NOMO-1 treated with DMSO at 0.1 percent for 48 hours (cell line): ENCODE data around the gene FOXR1.
"Not testable (repeated sequence)": the region's sequence is repeated elsewhere in the genome, so short reads cannot be mapped to it uniquely, and the experiment has no call there.

Source experiments
- DNase-seq: peaks from one replicate; lab custom pipeline; 2025; ENCODE audit not compliant: unreplicated experiment; lab: John Stamatoyannopoulos, UW

The FOXR1 gene

DNA sequence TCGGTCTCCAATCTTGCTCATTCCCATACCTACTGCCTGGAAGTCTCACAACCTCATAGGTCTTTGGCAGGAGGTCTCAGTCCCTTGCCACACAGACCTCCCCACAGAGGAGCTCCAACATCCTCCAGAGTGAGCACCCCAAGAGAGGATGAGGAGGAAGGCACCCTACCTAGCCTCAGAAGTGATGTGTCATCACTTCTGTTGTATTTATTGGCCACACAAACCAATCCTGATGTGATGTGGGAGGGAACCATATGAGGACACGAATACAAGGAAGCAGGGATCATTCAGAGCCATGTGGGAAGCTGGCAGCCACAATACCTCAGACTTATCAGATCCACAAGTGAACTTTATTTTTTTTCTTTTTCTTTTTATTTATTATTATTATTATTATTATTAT, 24.5 kb upstream of the FOXR1 start:
- no peak for DNase-seq

DNA sequence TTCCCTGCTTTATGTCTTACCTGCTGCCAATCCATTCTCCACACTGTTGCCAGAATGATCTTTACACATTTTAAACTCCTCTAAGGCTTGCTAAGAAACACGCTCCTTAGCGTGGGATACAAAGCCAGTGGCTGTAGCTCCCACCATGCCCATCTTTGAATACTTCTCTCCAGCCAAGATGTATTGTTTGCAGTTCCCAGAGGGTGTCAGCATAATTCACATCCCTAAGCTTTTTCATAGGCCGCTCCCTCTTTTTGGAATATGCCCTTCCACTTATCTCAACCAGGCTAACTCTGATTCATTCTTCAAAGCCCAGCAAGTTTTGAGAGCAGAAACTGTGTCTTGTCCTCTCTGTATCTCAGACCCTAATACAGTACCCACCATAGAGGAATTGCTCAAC, 23.6 kb upstream of the FOXR1 start:
- DNase-seq: no peak

DNA sequence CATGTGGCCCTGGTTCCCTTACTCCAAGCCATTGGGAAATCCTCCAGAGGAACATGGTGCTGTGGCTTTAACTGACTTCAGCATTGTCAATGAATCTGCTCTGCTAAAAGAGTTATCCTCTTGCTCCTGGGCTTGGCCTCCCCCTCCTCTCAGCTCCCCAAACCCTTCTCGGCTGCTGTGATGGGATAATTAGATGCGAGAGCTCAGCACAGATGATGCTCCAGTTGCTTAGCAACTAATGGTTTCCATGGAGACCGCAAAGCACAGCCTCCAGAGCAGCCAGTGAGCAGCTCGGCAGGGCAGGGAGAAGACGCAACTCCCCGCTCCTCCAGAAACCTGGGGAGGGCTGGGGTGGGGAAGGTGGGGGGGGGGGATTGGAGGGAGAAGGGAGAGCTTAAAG, 18.3 kb upstream of the FOXR1 start:
- no peak for DNase-seq

DNA sequence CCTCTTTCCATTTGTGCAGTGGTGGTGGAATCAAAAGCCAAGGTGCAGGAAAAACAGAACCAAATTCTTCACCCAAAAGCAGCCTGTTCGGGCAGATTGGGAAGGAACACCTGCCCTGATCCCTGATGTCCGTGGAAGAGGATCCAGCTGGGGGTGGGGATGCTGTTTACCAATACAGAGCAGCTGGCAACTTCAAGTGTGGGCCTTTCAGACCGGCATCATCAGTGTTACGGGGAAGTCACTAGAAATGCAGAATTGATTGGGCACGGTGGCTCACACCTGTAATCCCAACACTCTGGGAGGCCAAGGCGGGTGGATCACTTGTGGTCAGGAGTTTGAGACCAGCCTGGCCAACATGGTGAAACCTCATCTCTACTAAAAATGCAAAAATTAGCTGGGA, 17.6 kb upstream of the FOXR1 start:
- not testable (repeated sequence) for DNase-seq

DNA sequence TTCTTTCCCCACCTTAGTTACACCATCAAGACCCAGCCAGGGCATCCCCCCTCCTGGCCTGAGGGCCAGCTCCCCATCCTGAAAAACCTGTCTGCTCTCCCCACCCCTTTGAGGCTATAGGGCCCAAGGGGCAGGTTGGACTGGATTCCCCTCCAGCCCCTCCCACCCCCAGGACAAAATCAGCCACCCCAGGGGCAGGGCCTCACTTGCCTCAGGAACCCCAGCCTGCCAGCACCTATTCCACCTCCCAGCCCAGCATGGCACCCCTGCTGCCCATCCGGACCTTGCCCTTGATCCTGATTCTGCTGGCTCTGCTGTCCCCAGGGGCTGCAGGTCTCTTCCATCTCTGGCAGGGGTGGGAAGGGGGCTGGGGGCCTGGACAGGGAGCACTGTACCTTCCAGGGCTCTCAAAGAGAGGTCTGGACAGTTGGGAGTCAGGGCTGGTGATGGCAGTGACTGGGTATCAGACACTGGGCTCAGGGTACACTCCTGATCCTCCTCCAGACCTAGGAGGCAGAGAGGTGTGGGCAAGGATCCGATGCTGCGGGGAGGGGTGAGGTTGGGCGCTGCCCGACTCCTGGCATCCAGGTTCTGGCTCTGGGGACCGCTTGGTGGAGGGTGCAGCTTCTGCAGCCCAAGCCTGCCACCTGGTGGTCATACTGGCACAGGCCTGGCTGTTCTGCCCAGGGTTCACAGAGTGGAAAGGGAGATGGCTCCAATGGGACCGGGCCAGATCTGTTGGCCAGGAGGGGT, 15.3 kb upstream of the FOXR1 start, which contains the start of gene UPK2:
Gene UPK2, plus strand, starts transcription at position 205 of the 753 bp plus-strand sequence. Its CDS starts 53 bp downstream, at position 258.
- peak; percentile 64 for DNase-seq

DNA sequence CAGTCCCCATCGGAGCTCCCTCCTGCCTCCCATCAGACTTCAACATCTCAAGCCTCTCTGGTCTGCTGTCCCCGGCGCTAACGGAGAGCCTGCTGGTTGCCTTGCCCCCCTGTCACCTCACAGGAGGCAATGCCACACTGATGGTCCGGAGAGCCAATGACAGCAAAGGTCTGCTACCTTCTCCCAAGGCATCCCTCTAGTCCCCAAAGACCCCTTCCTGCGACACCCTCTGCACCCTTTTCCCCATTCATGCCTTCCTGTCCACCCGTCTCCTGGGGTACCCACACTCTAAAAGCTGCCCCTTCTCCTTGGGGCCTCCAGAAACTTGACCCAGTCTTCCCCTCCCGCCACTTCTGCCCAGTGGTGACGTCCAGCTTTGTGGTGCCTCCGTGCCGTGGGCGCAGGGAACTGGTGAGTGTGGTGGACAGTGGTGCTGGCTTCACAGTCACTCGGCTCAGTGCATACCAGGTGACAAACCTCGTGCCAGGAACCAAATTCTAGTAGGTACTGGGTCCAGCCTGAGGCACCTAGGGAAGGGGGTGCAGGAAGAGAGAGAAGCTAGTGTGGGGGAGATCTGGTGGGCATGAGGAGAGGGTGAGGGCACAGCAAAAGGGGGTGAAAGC, 14.6 kb upstream of the FOXR1 start:
- no peak for DNase-seq

DNA sequence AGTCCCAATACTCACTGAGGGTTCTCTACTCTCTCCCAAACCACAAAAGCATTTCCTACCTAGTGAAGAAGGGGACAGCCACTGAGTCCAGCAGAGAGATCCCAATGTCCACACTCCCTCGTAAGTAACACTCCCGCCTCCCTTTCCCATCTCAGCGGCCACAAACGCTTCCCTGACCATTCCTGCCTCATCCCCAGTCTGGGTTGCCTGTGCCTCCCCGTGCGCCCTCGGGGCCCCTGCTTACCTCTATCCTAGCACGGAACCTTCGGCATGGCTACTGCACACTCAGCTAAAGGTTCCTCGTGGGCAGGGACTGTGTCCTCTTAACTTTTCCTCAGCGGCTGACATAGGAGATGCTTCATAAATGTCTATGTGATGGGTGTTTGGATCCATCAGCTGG, 14.0 kb upstream of the FOXR1 start:
- no peak for DNase-seq

DNA sequence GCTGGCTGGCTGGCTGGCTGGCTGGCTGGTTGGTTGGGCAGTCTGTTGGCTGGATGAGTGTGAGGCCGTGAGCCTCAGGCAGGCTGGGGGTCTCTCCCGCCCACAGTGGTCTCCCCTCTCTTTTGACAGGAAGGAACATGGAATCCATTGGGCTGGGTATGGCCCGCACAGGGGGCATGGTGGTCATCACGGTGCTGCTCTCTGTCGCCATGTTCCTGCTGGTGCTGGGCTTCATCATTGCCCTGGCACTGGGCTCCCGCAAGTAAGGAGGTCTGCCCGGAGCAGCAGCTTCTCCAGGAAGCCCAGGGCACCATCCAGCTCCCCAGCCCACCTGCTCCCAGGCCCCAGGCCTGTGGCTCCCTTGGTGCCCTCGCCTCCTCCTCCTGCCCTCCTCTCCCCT, 13.6 kb upstream of the FOXR1 start:
- DNase-seq: no peak

DNA sequence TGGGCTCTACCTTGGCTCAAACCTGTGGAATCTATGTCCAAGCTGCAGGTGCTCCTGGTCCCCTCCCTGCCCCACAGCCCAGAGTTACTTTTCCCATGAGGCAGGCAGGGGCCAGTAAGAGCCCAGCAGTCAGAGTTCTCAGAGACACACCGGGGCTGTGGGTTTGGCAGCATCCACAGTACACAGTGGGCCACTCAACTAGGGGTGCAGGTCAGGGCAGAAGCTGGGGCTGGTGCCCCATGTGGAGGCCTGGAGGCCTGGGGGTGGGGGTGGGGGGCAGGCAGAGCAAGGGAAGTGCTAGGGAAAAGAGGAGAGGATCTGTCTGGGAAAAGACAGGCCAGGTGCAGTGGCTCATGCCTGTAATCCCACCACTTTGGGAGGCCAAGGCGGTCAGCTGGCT, 13.0 kb upstream of the FOXR1 start:
- DNase-seq: no peak

DNA sequence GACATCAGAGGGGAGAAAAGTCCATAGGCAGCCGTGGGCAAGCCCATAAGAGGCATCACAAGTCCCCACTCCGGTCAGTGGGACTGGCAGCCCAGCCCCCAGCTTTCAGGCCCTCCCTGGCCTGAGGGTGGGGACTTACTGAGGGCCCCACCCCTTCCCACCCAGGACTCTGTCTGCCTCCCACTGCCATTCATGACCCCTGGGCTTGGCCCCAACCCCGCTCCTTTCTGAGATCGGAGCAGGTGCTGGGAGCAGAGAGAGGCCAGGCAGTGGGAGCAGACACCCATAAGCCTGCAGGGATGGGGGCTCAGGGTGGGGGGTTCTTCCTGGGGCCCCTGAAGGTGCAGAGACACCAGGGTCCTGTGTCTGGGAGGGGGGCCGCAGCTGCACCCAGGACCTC, 10.4 kb upstream of the FOXR1 start:
- no peak for DNase-seq

DNA sequence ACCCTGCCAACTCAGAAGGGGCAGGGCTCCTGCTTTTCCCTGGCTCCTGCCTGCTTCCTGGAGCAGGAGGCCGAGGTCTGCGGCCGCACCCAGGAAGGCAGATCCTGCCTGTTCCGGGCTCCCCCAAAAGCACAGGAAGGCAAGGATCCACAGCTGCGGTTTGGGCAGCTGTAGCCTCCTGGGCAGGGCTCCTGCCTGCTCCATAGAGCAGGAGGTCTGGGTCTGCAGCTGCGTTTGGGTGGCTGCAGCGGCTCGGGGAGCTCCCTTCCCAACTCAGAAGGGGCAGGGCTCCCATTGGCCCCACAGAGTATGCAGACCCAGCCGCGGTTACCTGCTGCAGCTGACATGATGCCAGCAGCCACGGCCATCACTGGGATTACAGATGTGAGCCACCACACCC, 10.0 kb upstream of the FOXR1 start:
- no peak for DNase-seq

DNA sequence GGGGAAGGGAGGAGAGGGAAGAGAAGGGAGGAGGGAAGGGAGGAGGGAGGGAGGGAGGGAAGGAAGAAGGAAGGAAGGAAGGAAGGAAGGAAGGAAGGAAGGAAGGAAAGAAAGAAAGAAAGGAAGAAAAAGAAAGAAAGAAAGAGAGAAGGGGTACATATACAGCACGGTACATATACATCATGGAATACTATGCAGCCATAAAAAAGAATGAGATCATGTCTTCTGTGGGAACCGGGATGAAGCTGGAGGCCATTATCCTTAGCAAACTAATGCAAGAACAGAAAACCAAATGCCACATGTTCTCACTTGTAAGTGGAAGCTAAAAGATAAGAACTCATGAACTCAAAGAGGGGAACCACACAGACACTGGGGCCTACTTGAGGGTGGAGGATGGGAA, 2.1 kb upstream of the FOXR1 start:
- DNase-seq: not testable (repeated sequence)

DNA sequence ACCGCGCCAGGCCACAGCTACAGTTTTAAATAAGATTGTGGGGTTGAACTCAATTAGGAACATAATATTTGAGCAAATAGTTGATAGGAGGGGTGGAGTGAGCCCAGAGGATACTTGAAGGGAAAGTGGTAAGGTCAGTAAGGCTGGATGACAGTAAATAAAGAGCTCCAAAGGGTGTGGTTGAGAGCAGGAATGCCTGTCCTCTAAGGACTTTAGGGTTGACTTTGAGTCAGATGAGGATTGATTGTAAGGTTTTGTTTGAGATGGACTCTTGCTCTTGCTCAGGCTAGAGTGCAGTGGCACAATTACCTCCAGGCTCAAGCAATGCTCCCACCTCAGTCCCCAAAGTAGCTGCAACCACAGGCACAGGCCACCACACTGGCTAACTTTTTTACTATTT, 2.4 kb downstream of the FOXR1 start:
- DNase-seq: no peak

DNA sequence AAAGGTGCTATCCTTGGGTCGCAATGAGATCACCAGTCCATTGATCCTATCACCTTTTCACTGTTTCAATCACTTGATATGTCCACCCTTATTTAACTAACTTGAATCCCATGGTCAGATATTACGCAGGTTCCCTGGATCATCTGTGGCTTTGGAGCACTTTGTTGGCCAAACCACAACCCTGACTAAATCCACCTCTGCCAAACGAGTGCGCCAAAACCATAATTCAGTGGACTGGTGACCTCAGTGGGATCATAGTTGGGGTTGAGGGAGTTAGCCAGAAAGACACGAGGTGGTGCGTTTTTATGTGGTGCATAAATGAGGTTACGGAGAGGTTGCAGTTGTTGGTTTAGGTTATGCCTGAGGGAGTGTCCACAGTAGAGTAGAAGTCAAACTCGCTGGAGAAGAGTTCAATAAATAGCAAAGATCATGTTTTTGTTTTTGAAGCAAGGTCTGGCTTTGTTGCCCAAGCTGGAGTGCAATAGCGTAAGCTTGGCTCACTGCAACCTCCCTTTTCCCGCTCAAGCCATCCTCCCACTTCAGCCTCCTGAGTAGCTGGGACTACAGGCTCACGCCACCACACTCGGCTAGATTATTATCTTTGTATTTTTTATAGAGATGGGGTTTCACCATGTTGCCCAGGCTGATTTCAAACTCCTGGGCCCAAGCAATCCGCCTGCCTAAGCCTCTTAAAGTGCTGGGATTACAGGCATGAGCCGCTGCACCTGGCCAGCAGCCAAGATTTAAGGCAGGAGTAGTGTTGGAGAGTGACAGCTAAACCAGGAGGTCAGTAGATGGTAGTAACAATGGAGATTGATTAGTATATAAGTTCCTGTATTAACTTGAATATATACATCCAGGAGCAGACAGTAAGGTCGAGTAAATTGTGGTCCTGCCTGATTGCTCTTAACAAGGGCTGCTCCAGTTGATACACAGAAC, 4.5 kb downstream of the FOXR1 start:
- no peak for DNase-seq

DNA sequence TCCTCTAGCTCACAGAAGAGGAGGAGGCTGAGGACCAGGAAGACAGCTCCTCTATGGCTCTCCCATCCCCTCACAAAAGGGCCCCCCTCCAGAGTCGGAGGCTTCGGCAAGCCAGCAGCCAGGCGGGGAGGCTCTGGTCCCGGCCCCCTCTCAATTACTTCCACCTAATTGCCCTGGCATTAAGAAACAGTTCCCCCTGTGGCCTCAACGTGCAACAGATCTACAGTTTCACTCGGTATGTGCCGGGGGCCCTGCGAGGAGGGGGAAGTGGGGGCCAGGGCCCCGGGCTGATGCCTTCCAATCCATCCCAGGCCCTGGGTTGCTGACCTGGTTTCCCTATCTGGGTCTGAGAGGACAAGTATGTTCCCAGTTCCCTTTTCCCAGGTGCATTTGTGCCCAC, 7.9 kb downstream of the FOXR1 start:
- peak; percentile 70 for DNase-seq

DNA sequence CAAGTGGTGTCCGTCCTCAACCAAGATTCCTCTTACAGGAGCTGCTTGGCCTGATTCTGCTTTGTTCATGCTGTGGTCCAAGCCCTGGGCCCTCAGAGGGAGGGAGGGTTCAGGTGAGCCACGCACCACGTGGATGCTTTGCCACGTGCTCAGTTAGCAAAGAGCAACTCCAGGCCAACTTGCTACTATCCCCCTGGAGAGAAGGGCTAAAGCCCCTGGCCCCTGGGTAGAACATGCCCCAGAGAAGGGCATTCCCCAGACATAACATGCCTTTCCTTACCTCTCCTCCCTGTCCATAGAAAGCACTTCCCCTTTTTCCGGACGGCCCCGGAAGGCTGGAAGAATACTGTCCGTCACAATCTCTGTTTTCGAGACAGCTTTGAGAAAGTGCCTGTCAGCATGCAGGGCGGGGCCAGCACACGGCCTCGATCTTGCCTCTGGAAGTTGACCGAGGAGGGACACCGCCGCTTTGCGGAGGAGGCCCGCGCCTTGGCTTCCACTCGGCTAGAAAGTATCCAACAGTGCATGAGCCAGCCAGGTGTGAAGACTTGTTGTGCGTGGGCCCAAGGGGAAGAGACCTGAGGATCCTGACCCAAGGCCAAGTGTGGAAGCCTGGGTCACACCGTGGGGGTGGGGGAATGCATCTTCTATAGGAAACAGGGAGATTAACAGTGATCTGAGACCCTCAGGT, 8.8 kb downstream of the FOXR1 start:
- DNase-seq: peak; percentile 17

DNA sequence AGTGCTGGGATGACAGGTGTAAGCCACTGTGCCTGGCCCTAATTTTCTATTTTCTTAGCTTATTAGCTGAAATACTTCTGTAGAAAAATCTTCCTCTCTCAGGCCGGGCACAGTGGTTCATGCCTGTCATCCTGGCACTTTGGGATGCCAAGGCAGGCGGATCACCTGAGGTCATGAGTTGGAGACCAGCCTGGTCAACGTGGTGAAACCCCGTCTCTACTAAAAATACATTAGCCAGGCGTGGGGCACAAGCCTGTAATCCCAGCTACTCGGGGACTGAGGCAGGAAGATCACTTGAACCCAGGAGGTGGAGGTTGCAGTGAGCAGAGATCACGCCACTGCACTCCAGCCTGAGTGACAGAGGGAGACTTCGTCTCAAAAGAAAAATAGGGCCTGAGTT, 12.8 kb downstream of the FOXR1 start:
- not testable (repeated sequence) for DNase-seq

DNA sequence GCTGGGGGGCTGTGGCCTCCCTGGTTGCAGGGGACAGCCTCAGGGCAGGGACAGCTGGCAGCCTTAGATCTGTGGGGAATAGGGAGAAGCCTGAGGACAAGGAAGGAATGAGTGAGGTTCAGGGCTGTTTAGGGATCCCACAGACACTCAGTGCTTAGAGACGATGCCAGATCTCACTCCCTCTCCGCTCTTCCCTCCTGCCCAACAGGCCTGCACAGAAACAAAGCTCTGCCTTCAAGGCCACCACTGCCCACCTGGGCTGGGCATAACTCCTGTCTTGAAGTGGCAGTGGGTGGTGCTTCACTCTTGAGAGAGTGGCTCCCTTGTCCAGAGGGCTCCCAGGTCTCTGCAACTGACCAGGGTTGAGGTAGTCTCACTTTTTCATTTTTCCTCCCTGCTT, 13.3 kb downstream of the FOXR1 start:
- no peak for DNase-seq

DNA sequence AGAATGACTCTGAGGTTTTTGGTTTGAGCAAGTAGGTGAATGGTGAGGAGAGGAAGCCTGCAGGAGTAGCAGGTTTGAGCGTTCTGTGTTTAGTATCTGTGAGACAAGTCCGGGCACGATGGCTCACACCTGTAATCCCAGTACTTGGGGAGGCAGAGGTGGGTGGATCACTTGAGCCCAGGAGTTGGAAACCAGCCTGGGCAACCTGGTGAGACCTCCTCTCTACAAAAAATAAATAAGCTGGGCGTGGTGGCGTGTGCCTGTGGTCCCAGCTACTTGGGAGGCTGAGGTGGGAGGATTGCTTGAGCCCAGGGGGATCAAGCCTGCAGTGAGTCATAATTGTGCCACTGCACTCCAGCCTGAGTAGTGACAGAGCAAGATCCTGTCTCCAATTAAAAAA, 16.7 kb downstream of the FOXR1 start:
- DNase-seq: no peak

DNA sequence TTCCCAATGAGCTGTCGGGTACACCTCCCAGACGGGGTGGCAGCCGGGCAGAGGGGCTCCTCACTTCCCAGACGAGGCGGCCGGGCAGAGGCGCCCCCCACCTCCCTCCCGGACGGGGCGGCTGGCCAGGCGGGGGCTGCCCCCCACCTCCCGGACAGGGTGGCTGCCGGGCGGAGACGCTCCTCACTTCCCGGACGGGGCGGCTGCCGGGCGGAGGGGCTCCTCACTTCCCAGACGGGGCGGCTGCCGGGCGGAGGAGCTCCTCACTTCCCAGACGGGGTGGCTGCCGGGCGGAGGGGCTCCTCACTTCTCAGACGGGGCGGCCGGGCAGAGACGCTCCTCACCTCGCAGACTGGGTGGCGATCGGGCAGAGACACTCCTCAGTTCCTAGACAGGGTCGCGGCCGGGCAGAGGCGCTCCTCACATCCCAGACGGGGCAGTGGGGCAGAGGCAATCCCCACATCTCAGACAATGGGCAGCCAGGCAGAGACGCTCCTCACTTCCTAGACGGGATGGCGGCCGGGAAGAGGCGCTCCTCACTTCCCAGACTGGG, 20.0 kb downstream of the FOXR1 start:
- not testable (repeated sequence) for DNase-seq
